Coronary artery (tissue), 2 donors: ENCODE data around the gene TMOD3.
"Not testable (repeated sequence)": the region's sequence is repeated elsewhere in the genome, so short reads cannot be mapped to it uniquely, and the experiment has no call there.

Experiments
- DNase-seq: peaks from one replicate; pipeline ENCODE4 v3.0.0-alpha.2; 2017; ENCODE audit warnings: low spot score
- H3K27ac ChIP-seq, 2 donors: fragments of 200-600 bp; sonication (generic); one replicate each; pipeline ENCODE4 v1.5.1; 2016 to 2019
- H3K4me3 ChIP-seq: fragments of 200-600 bp; sonication (generic); 2 replicates; pipeline ENCODE4 v1.5.1; 2016; ENCODE audit warnings: mild to moderate bottlenecking, moderate library complexity
- TF ChIP-seq, protein P1 (sequence below): fragments of 200-600 bp; sonication (generic); IDR thresholded peaks from one replicate; pipeline ENCODE4 v1.5.1; 2019; ENCODE audit warnings: antibody characterized with exemption

Gene TMOD3

DNA sequence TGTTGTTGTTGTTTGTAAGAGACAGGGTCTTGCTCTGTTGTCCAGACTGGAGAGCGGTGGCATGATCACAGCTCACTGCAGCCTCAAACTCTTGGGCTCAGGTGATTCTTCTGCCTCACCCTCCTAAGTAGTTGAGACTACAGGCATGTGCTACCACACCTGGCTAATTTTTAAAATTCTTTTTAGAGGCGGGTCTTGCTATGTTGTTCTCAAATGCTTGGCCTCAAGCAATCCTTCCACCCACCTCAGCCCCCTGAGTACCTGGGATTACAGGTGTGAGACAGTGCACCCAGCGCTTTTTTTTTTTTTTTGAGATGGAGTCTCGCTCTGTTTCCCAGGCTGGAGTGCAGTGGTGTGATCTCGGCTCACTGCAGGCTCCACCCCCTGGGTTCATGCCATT, 46.7 kb downstream of the TMOD3 start:
- H3K4me3 ChIP-seq: no peak overlapping the region
- no peak for DNase-seq
- TF ChIP-seq, protein P1, sequence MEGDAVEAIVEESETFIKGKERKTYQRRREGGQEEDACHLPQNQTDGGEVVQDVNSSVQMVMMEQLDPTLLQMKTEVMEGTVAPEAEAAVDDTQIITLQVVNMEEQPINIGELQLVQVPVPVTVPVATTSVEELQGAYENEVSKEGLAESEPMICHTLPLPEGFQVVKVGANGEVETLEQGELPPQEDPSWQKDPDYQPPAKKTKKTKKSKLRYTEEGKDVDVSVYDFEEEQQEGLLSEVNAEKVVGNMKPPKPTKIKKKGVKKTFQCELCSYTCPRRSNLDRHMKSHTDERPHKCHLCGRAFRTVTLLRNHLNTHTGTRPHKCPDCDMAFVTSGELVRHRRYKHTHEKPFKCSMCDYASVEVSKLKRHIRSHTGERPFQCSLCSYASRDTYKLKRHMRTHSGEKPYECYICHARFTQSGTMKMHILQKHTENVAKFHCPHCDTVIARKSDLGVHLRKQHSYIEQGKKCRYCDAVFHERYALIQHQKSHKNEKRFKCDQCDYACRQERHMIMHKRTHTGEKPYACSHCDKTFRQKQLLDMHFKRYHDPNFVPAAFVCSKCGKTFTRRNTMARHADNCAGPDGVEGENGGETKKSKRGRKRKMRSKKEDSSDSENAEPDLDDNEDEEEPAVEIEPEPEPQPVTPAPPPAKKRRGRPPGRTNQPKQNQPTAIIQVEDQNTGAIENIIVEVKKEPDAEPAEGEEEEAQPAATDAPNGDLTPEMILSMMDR: no peak
- H3K27ac ChIP-seq: no peak overlapping the region

DNA sequence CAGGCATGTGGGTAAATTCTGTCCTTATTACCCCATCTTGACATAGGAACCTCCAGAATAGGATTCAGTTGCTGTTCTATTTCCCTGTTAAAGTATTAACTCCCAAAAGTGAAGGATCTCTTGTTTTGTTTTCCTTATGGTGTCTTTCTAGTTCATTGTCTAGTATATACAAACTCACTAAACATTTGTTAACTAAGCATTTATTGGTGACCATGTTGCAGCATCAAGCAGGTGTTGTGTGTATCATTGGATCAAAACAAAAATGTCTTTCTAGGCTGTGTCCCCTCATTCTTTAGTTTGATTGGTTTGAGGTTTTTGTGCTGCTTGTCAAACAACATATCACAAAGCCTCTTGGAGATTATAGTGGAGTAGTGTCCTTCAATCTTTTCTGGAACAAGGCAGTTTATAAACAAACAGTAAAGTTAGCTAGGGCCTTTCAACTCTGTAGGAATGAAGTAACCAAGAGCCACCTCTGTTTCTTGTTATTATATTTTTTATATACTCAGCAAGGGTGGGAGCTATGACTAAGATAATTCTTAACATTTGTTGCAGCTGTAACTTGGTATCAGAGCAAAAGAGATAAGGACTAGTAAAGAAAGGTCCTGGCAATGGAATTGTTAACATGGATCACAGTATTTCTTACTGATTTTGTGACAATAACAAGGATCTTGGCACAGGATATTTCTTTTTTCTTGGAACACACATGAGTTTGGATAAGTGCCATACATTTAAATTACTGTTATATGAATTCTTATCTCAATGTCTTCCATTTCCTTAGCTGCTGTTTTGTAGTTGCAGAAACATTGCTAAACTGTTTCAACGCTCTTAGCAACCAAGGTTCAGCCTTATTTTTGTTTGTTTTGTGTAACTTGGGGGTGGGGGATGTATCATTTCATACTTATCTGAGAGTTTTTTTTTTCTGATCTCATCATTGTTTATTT, 49.3 kb downstream of the TMOD3 start:
- H3K27ac ChIP-seq: peak overlapping the region; percentile 46 to 68
- H3K4me3 ChIP-seq: no peak overlapping the region
- no peak for DNase-seq
- TF ChIP-seq, protein P1: no peak

DNA sequence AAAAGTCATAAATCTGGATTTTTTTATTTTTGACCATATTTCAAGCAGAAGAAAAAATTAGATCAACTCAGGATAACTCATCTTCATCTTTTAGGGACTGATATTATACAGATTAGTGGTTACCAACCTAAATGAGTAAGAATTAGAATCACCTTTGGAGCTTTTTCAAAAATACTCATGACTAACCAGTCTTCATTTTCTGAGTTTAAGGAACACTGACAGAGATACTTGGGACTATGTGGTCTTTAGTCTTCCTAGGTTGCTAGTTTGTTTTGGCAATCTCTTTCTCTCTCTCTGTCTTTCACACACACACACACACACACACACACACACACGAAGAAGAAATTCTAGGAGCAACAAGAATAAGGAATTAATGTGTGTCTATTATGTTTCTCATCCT, 50.1 kb downstream of the TMOD3 start:
- no peak for DNase-seq
- Histone ChIP-seq H3K27ac (peak overlapping the region; percentile 29 to 46), H3K4me3 (no peak overlapping the region)
- TF ChIP-seq, protein P1: no peak

DNA sequence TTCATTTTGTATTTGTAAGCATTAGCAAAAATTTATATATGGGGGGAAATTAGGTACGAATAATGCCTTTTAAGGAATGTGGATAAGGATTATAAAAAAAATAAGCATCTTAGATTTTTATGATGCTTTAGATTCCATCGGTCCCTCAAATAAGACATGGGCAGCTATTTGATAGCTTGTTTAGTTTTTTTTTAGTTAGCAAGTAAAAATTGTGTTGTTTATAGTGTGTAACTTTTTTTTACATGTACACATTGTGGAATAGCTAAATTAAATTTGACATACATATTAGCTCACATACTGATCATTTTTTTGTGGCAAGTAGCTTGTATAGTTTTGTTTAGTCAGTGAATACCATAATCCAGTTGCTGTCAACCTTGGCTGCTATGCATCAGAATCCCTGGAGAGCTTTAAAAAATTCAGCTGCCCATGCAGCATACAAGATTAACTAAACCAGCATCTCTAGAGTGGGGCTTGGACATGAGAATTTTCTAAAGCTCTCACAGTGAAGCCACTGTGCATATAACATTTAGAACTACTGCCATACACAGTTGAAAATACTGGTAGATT, 53.9 kb downstream of the TMOD3 start:
- Histone ChIP-seq H3K27ac (no peak overlapping the region), H3K4me3 (no peak overlapping the region)
- DNase-seq: no peak
- TF ChIP-seq, protein P1: no peak

DNA sequence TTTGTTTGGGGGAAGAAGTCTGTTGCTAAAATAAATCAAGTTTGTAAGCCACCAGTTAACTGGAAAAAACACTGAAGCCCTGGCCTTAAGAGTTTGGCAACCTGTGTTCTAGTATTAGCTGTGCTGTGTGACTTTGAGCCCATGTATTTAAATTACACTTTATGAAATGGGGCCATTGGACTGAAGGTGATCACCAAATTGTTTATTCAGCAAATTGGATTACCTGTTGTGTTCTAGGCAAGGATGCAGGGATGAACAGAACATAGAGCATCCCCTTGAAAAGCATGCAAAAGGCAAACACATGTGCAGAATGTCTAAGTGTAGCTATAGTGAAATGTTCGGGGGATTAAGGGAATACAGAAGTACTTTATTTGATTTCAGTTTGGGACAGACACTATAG, 54.6 kb downstream of the TMOD3 start:
- TF ChIP-seq, protein P1: no peak
- no peak for DNase-seq
- Histone ChIP-seq H3K27ac (no peak overlapping the region), H3K4me3 (no peak overlapping the region)

DNA sequence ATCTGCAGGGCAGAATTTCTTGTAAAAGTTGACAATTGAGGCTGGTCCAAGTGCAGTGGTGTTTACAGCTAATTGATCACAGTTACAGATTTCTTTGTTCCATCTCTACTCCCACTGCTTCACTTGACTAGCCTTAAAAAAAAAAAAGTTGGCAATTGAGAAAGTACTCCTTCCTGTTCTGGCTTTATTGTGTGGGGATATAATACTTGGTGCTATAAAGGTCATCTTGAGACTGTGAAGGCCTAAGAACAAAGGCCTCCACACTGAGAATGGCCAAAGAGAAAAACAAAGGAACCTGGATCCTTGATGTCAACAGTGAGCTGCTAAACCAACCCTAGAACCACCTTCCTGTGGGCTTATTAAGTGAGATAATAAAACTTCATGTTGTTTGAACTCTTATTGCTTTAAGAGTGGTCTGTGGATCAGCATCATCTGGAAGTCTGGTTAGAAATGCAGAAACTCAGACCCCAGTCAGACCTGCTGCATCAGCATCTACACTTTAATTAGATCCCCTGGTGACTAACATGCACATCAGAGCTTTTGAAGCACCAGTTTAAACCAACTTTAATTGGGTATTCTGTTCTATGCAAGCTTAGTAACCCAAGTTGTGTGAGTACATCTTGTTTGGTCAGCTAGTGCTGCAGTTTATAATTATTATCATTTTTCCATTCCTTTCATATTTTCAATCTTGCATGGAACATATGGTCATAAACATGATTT, 55.2 kb downstream of the TMOD3 start:
- Histone ChIP-seq H3K4me3 (no peak overlapping the region), H3K27ac (no peak overlapping the region)
- DNase-seq: no peak
- TF ChIP-seq, protein P1: no peak

DNA sequence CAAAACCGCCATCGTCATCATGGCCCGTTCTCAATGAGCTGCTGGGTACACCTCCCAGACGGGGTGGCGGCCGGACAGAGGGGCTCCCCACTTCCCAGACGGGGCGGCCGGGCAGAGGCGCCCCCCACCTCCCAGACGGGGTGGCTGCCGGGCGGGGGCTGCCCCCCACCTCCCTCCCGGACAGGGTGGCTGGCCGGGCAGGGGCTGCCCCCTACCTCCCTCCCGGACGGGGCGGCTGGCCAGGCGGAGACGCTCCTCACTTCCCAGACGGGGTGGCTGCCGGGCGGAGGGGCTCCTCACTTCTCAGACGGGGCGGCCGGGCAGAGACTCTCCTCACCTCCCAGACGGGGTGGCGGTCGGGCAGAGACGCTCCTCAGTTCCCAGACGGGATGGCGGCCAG, 56.3 kb downstream of the TMOD3 start:
- not testable (repeated sequence) for H3K4me3 ChIP-seq, H3K27ac ChIP-seq, DNase-seq
